Measurements from ENCODE around the gene NFKBIB.
A peak's percentile ranks its signal among the peaks of the same experiment; 100 is the strongest.

The NFKBIB gene

GRCh38 chr19:38898788-38899446, 852 bp upstream of the NFKBIB start:
- no peak for TF ChIP-seq CTCF (IDR thresholded peaks at IDR 0.05)
- Histone ChIP-seq H3K27me3 (no peaks in the 10 kb centered on the region), H3K4me3 (ENCODE audit: low read depth in 1 of 2, low read length in 1 of 2) (peak overlapping the region; percentile 73 to 82), H3K27ac (peak overlapping the region; percentile 94), H3K36me3 (peaks cover 5% of the 10 kb centered on the region), H3K9me3 (no peaks in the 10 kb centered on the region), H3K4me1 (ENCODE audit: control insufficient read depth in 1 of 2, insufficient read depth in 1 of 2, low read depth in 1 of 2, low read length in 1 of 2) (peaks cover 20 to 26% of the 10 kb centered on the region in 2 experiments)

- Histone ChIP-seq H3K27ac (peak overlapping the region; percentile 94), H3K36me3 (peaks cover 14% of the 10 kb centered on the region), H3K4me3 (ENCODE audit: low read depth in 1 of 2, low read length in 1 of 2) (peak overlapping the region; percentile 73 to 82), H3K4me1 (ENCODE audit: control insufficient read depth in 1 of 2, insufficient read depth in 1 of 2, low read depth in 1 of 2, low read length in 1 of 2) (peaks cover 20 to 26% of the 10 kb centered on the region in 2 experiments), H3K9me3 (no peaks in the 10 kb centered on the region), H3K27me3 (no peaks in the 10 kb centered on the region)
- no peak for TF ChIP-seq CTCF (IDR thresholded peaks at IDR 0.05)
Measured at GRCh38 chr19:38900202-38900629, 447 bp downstream of the NFKBIB start.

GRCh38 chr19:38900743-38901190, 998 bp downstream of the NFKBIB start:
- Histone ChIP-seq H3K27ac (peak overlapping the region; percentile 94), H3K27me3 (no peaks in the 10 kb centered on the region), H3K9me3 (no peaks in the 10 kb centered on the region), H3K4me3 (ENCODE audit: low read depth in 1 of 2, low read length in 1 of 2) (peak overlapping the region; percentile 73 to 82), H3K36me3 (peaks cover 19% of the 10 kb centered on the region), H3K4me1 (ENCODE audit: control insufficient read depth in 1 of 2, insufficient read depth in 1 of 2, low read depth in 1 of 2, low read length in 1 of 2) (peaks cover 20 to 26% of the 10 kb centered on the region in 2 experiments)
- TF ChIP-seq CTCF (IDR thresholded peaks at IDR 0.05): no peak

GRCh38 chr19:38901683-38902082, 1.9 kb downstream of the NFKBIB start:
- TF ChIP-seq CTCF (IDR thresholded peaks at IDR 0.05): no peak
- peaks cover 25% of the 10 kb centered on the region for H3K36me3 ChIP-seq
- H3K4me3 ChIP-seq (ENCODE audit: low read depth in 1 of 2, low read length in 1 of 2): no peak overlapping the region
- H3K27ac ChIP-seq: no peak overlapping the region
- no peaks in the 10 kb centered on the region for H3K9me3 ChIP-seq
- H3K4me1 ChIP-seq (ENCODE audit: control insufficient read depth in 1 of 2, insufficient read depth in 1 of 2, low read depth in 1 of 2, low read length in 1 of 2): peaks cover 20 to 26% of the 10 kb centered on the region in 2 experiments
- no peaks in the 10 kb centered on the region for H3K27me3 ChIP-seq

GRCh38 chr19:38904581-38905539, 5.1 kb downstream of the NFKBIB start:
- Histone ChIP-seq H3K4me1 (ENCODE audit: control insufficient read depth in 1 of 2, insufficient read depth in 1 of 2, low read depth in 1 of 2, low read length in 1 of 2) (peaks cover 10 to 13% of the 10 kb centered on the region in 2 experiments), H3K4me3 (ENCODE audit: low read depth in 1 of 2, low read length in 1 of 2) (no peak overlapping the region), H3K27ac (no peak overlapping the region), H3K9me3 (no peaks in the 10 kb centered on the region), H3K27me3 (no peaks in the 10 kb centered on the region), H3K36me3 (peaks cover 53% of the 10 kb centered on the region)
- no peak for TF ChIP-seq CTCF (IDR thresholded peaks at IDR 0.05)

Data from neutrophil (primary cell).